Measurements from ENCODE around the gene RBM27. TPM values are rescaled to one million over a fixed set of nuclear protein-coding genes. Genes with fewer than 3 reads are reported as not detected.

RBM27 gene
- total and polyA plus RNA-seq, 2 of the 4 experiments (the other 2 are of a cell fraction): 7.7 to 19.2 TPM

DNA sequence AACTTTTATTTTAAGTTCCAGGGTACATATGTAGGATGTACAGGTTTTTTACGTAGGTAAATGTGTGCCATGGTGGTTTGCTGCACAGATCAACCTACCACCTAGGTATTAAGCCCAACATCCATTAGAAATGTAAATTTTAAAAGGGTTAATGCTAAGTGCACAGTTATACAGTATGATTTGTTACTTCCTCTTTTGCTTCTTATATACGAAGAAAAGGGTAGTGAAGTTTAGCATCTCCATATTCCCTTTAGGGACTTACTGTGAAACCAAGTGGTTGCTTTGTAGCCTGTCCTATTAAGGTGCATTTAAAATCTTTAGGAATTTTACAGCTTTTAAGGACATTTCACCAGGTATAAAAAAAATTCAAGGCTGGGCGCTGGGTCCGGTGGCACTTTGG lies 46.4 kb downstream of the RBM27 start:
- Histone ChIP-seq H2AK9ac (replicated peaks; ENCODE audit: low read depth, low read length, poor library complexity) (no peak overlapping the region), H2AFZ (replicated peaks; ENCODE audit: low read length, poor library complexity) (no peak overlapping the region), H3K9ac (ENCODE audit: low read depth, low read length) (no peak overlapping the region), H4K91ac (ENCODE audit: insufficient read depth, low read depth, low read length) (no peak overlapping the region), H3K36me3 (ENCODE audit: control insufficient read depth, insufficient read depth, low read length) (peaks cover 20% of the 10 kb centered on the region), H2BK120ac (ENCODE audit: low read depth, low read length) (no peak overlapping the region), H3K79me1 (ENCODE audit: low read depth in 1 of 2, low read length in 2 of 2) (peaks cover 9 to 16% of the 10 kb centered on the region in 2 experiments), H3K4me2 (ENCODE audit: low read depth, low read length) (no peak overlapping the region), H3K14ac (replicated peaks; ENCODE audit: low read depth, low read length) (no peak overlapping the region), H3K4me1 (ENCODE audit: control insufficient read depth, insufficient read depth, low read length) (no peaks in the 10 kb centered on the region), H2BK15ac (ENCODE audit: low read depth, low read length) (no peak overlapping the region), H2AK5ac (ENCODE audit: low read depth, low read length) (no peak overlapping the region), H3K9me3 (ENCODE audit: control insufficient read depth, insufficient read depth, low read length) (no peaks in the 10 kb centered on the region), H3K27me3 (ENCODE audit: control insufficient read depth, insufficient read depth, low read length) (no peaks in the 10 kb centered on the region), H3K27ac (ENCODE audit: insufficient read depth, low read length) (no peak overlapping the region), H3K4me3 (ENCODE audit: insufficient read depth, low read depth, low read length) (no peak overlapping the region), H3K18ac (ENCODE audit: low read depth, low read length) (no peak overlapping the region), H4K20me1 (ENCODE audit: insufficient read depth, low read length) (no peaks in the 10 kb centered on the region), H3K56ac (ENCODE audit: extremely low read depth, insufficient read depth, low read length) (no peak overlapping the region), H2BK5ac (ENCODE audit: low read depth, low read length, poor library complexity, severe bottlenecking) (no peak overlapping the region), H3K23ac (ENCODE audit: low read depth, low read length) (no peak overlapping the region), H4K5ac (ENCODE audit: low read depth, low read length) (no peak overlapping the region), H3K4ac (ENCODE audit: low read depth, low read length) (no peak overlapping the region), H4K8ac (ENCODE audit: low read depth in 2 of 2, low read length in 2 of 2) (no peak overlapping the region), H2BK20ac (ENCODE audit: low read depth, low read length) (no peak overlapping the region), H3K9me1 (ENCODE audit: insufficient read depth, low read length) (no peaks in the 10 kb centered on the region)
- no TSS peak for BruUV-seq (replicated peaks)
- POLR2A ChIA-PET (ENCODE audit: unreplicated experiment): no interaction called here
- ATAC-seq (ENCODE audit: low read depth) (no peak), DNase-seq (no peak)
- in situ Hi-C loops (cut with MboI; ENCODE audit: low sequenced_read_pairs) (no loop called here), intact Hi-C loops (cut with micrococcal nuclease) (no loop called here), dilution Hi-C loops (cut with HindIII; ENCODE audit: low sequenced_read_pairs, unreplicated experiment) (no loop called here)
- WGBS, 2 experiments (ENCODE audit: extremely low coverage in 2 of 2, insufficient read length in 1 of 2): no CpG with 5 or more reads among the region's 4 CpGs
- CTCF ChIA-PET: no interaction called here
- TF ChIP-seq POLR2A (IDR thresholded peaks at IDR 0.05; ENCODE audit: low read depth, low read length): no peak
- TF ChIP-seq FOS (IDR thresholded peaks at IDR 0.05; ENCODE audit: low read depth, low read length): no peak
- TF ChIP-seq SMC3 (IDR thresholded peaks at IDR 0.05; ENCODE audit: low read depth, low read length): no peak
- TF ChIP-seq MAFK (IDR thresholded peaks at IDR 0.05; ENCODE audit: low read depth, low read length): no peak
- TF ChIP-seq MXI1 (IDR thresholded peaks at IDR 0.05; ENCODE audit: borderline replicate concordance, low read depth, low read length): no peak
- TF ChIP-seq, protein P1, sequence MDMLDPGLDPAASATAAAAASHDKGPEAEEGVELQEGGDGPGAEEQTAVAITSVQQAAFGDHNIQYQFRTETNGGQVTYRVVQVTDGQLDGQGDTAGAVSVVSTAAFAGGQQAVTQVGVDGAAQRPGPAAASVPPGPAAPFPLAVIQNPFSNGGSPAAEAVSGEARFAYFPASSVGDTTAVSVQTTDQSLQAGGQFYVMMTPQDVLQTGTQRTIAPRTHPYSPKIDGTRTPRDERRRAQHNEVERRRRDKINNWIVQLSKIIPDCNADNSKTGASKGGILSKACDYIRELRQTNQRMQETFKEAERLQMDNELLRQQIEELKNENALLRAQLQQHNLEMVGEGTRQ (IDR thresholded peaks at IDR 0.05; ENCODE audit: low read depth, low read length): no peak
- no peak for TF ChIP-seq RFX5 (IDR thresholded peaks at IDR 0.05; ENCODE audit: low read depth, low read length)
- no peak for TF ChIP-seq NFE2L2 (IDR thresholded peaks at IDR 0.05; ENCODE audit: low read depth, low read length)
- no peak for TF ChIP-seq RAD21 (IDR thresholded peaks at IDR 0.05; ENCODE audit: low read length)
- no peak for TF ChIP-seq RCOR1 (IDR thresholded peaks at IDR 0.05; ENCODE audit: insufficient replicate concordance, low read length)
- no peak for TF ChIP-seq CHD1 (IDR thresholded peaks at IDR 0.05; ENCODE audit: low read depth, low read length)
- TF ChIP-seq, protein P2, sequence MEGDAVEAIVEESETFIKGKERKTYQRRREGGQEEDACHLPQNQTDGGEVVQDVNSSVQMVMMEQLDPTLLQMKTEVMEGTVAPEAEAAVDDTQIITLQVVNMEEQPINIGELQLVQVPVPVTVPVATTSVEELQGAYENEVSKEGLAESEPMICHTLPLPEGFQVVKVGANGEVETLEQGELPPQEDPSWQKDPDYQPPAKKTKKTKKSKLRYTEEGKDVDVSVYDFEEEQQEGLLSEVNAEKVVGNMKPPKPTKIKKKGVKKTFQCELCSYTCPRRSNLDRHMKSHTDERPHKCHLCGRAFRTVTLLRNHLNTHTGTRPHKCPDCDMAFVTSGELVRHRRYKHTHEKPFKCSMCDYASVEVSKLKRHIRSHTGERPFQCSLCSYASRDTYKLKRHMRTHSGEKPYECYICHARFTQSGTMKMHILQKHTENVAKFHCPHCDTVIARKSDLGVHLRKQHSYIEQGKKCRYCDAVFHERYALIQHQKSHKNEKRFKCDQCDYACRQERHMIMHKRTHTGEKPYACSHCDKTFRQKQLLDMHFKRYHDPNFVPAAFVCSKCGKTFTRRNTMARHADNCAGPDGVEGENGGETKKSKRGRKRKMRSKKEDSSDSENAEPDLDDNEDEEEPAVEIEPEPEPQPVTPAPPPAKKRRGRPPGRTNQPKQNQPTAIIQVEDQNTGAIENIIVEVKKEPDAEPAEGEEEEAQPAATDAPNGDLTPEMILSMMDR (conservative IDR thresholded peaks at IDR 0.05; ENCODE audit: low read depth, low read length): no peak
- no peak for TF ChIP-seq BHLHE40 (IDR thresholded peaks at IDR 0.05; ENCODE audit: low read depth, low read length)
- no peak for TF ChIP-seq CEBPB (IDR thresholded peaks at IDR 0.05; ENCODE audit: low read depth, low read length)
- TF ChIP-seq, protein P3, sequence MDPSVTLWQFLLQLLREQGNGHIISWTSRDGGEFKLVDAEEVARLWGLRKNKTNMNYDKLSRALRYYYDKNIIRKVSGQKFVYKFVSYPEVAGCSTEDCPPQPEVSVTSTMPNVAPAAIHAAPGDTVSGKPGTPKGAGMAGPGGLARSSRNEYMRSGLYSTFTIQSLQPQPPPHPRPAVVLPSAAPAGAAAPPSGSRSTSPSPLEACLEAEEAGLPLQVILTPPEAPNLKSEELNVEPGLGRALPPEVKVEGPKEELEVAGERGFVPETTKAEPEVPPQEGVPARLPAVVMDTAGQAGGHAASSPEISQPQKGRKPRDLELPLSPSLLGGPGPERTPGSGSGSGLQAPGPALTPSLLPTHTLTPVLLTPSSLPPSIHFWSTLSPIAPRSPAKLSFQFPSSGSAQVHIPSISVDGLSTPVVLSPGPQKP (IDR thresholded peaks at IDR 0.05; ENCODE audit: borderline replicate concordance, low read depth, low read length): no peak
- TF ChIP-seq MAZ (IDR thresholded peaks at IDR 0.05; ENCODE audit: borderline replicate concordance, low read depth, low read length): no peak

Measured in IMR-90 (cell line).